NT2/D1 (cell line): ENCODE results near the gene PANK4.

Experiments used
- SUZ12 ChIP-seq: IDR thresholded peaks from 2 replicates; pipeline ENCODE4 v1.6.1; 2011; ENCODE audit not compliant: insufficient read length, insufficient read depth; ENCODE audit errors: extremely low read depth
- YY1 ChIP-seq: IDR thresholded peaks from 2 replicates; pipeline ENCODE4 v1.6.1; 2011; ENCODE audit not compliant: insufficient read length, insufficient read depth
- ZNF274 ChIP-seq: IDR thresholded peaks from 2 replicates; pipeline ENCODE4 v1.6.1; 2011; ENCODE audit warnings: mild to moderate bottlenecking, low read depth, low read length

DNA sequence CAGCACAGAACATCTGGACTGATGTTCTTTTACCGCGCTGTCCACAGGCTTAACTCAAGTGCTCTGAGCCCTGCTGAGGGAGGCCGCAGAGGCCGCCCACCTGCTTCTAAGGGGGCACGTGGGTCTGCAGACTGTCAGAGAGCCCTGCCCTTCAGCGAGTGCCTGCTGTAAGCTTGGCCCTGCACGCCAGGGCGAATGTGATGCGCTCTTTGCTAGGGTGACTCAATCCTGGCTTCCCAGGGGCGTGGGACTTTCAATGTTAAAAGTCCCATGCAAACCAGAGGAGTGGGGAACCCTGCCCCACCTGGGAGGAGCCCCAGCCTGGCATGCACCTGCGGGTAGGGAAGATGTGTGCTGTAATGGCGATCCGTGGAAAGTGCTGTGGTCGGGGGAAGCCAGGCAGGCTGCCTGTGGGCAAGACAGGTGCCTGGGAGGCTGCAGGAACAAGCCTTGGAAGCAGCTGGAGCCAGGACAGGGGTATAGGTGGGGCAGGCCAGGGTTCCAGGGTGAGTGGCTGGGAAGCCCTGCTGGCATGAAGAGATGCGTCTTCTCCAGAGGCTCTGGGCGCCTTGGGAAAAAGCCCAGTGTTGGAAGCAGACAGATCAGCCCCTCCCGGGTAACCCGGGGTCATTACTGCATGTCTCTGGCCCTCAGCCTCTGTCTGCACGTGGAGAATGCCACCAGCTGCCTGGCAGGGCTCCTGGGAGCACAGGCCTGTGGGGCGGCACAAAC is 594 bp upstream of the PANK4 start:
- TF ChIP-seq ZNF274 (no peak), YY1 (no peak), SUZ12 (no peak)
